Neural crest cell (in vitro differentiated cells): ENCODE results near the gene LACC1. TPM values are rescaled to one million over a fixed set of nuclear protein-coding genes. Genes with fewer than 3 reads are reported as not detected.

Source experiments
- DNase-seq: peaks from one replicate; pipeline ENCODE4 v3.0.0; 2021; ENCODE audit warnings: low read depth, mixed read lengths, low spot score
- H3K27ac Mint-ChIP-seq: one replicate; pipeline ENCODE4 v1.8.0; 2021; ENCODE audit warnings: mild to moderate bottlenecking, mixed read lengths; ENCODE audit not compliant: unreplicated experiment
- H3K27me3 Mint-ChIP-seq: 2 replicates; pipeline ENCODE4 v1.8.0; 2021; ENCODE audit warnings: low read depth, mild to moderate bottlenecking, mixed read lengths
- H3K36me3 Mint-ChIP-seq: 2 replicates; pipeline ENCODE4 v1.8.0; 2021; ENCODE audit warnings: low read depth, mild to moderate bottlenecking, mixed read lengths
- H3K4me1 Mint-ChIP-seq: 2 replicates; pipeline ENCODE4 v1.8.0; 2021; ENCODE audit warnings: mixed read lengths
- H3K4me3 Mint-ChIP-seq: one replicate; pipeline ENCODE4 v1.8.0; 2021; ENCODE audit warnings: mild to moderate bottlenecking, mixed read lengths
- H3K9me3 Mint-ChIP-seq: 2 replicates; pipeline ENCODE4 v1.8.0; 2021; ENCODE audit warnings: mixed read lengths
- total RNA-seq: library from RNA; stranded (reverse); gene quantifications from 2 replicates; pipeline ENCODE4 v1.2.1, GENCODE V29; 2021
- TF ChIP-seq, protein P1 (sequence below): fragments of 200-600 bp; sonication (generic); conservative IDR thresholded peaks from 2 replicates; pipeline ENCODE4 v1.5.0; 2021; ENCODE audit warnings: antibody characterized with exemption, mild to moderate bottlenecking

LACC1 gene
- total RNA-seq, 1 donor from 2014 or later = 0.75 TPM

DNA sequence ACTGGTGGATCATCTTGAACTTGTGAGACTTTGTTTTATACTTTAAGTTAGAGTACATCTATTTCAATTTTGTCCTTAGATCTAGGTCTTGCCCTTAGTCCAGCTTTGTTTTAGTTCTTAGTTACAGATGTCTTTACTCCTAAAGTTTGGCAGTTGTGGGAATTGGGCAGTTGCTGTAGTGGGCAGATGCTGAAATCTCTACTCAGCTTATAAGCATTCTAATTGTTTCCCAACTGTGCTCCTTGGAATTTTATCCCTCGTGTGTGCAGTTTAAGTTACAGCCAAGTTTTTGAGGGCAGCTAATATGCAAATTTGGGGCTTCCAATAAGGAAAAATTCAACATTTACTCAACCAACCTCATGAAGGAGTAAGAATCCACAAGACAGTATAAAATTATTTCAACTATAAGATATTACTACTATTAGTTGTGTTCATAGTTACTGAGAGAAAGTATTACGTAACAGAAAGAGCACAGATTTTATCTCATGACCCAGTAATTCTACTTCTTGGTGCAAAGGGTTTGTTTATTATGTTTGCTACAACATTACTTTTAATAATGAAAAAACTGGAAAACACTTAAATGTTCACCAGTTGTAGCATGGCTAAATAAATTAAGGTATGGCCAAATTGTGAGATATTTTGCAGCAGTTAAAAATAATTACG lies 33.1 kb upstream of the LACC1 start:
- H3K36me3 Mint-ChIP-seq = peaks cover 31% of the 10 kb centered on the region
- no peak for DNase-seq
- H3K4me1 Mint-ChIP-seq = peaks cover 4% of the 10 kb centered on the region
- TF ChIP-seq, protein P1, sequence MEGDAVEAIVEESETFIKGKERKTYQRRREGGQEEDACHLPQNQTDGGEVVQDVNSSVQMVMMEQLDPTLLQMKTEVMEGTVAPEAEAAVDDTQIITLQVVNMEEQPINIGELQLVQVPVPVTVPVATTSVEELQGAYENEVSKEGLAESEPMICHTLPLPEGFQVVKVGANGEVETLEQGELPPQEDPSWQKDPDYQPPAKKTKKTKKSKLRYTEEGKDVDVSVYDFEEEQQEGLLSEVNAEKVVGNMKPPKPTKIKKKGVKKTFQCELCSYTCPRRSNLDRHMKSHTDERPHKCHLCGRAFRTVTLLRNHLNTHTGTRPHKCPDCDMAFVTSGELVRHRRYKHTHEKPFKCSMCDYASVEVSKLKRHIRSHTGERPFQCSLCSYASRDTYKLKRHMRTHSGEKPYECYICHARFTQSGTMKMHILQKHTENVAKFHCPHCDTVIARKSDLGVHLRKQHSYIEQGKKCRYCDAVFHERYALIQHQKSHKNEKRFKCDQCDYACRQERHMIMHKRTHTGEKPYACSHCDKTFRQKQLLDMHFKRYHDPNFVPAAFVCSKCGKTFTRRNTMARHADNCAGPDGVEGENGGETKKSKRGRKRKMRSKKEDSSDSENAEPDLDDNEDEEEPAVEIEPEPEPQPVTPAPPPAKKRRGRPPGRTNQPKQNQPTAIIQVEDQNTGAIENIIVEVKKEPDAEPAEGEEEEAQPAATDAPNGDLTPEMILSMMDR = no peak
- peaks cover 17% of the 10 kb centered on the region for H3K9me3 Mint-ChIP-seq
- H3K27me3 Mint-ChIP-seq = no peaks in the 10 kb centered on the region
- no peak overlapping the region for H3K4me3 Mint-ChIP-seq
- no peak overlapping the region for H3K27ac Mint-ChIP-seq

GRCh38 chr13:43848001-43848649 lies 31.6 kb upstream of the LACC1 start:
- Mint-ChIP-seq H3K36me3 (peaks cover 42% of the 10 kb centered on the region), H3K27ac (no peak overlapping the region), H3K9me3 (peaks cover 28% of the 10 kb centered on the region), H3K4me1 (peaks cover 4% of the 10 kb centered on the region), H3K4me3 (no peak overlapping the region), H3K27me3 (no peaks in the 10 kb centered on the region)
- TF ChIP-seq, protein P1 = no peak
- DNase-seq = no peak

DNA sequence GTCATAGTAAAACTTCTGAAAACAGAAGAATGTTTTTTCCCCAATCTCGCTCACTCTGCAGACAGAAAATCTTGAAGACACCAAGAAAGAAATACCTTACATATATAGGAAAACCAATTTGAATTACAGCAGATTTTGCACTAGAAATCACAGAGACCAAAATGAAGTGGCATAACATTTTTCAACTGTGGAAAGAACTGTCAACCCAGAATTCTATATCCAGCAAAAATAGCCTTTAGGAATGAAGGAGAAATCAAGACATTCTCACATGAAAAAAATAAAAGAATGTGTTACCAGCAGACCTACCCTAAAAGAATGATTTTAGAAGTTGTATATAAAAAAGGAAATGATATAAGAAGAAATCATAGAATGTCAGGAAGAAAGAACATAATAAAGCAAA lies 28.8 kb upstream of the LACC1 start:
- Mint-ChIP-seq H3K36me3 (peaks cover 60% of the 10 kb centered on the region), H3K27me3 (no peaks in the 10 kb centered on the region), H3K9me3 (peaks cover 42% of the 10 kb centered on the region), H3K4me1 (peaks cover 4% of the 10 kb centered on the region), H3K4me3 (no peak overlapping the region), H3K27ac (no peak overlapping the region)
- no peak for DNase-seq
- TF ChIP-seq, protein P1 = no peak

DNA sequence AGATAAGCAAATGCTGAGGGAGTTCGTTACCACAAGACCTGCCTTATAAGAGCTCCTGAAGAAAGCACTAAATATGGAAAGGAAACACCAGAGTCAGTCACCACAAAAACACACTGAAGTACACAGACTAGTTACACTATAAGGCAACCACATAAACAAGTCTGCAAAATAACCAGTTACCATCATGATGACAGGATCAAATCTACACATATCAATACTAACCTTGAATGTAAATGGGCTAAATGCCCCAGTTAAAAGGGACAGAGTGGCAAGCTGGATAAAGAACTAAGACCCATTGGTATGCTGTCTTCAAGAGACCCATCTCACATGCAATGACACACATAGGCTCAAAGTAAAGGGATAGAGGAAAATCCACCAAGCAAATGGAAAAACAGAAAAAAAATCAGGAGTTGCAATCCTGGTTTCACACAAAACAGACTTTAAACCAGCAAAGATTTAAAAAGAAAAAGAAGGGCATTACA lies 26.7 kb upstream of the LACC1 start:
- H3K27ac Mint-ChIP-seq = no peak overlapping the region
- TF ChIP-seq, protein P1 = no peak
- no peaks in the 10 kb centered on the region for H3K27me3 Mint-ChIP-seq

GRCh38 chr13:43861863-43862262 lies 17.8 kb upstream of the LACC1 start:
- peaks cover 24% of the 10 kb centered on the region for H3K36me3 Mint-ChIP-seq
- TF ChIP-seq, protein P1 = no peak
- no peak overlapping the region for H3K27ac Mint-ChIP-seq
- no peaks in the 10 kb centered on the region for H3K27me3 Mint-ChIP-seq
- no peak overlapping the region for H3K4me3 Mint-ChIP-seq
- H3K4me1 Mint-ChIP-seq = no peaks in the 10 kb centered on the region
- H3K9me3 Mint-ChIP-seq = peaks cover 11% of the 10 kb centered on the region
- DNase-seq = no peak

More for the DNA sequence above, 26.7 kb upstream of the LACC1 start:
- no peak for DNase-seq
- Mint-ChIP-seq H3K4me3 (no peak overlapping the region), H3K4me1 (peaks cover 4% of the 10 kb centered on the region), H3K36me3 (peaks cover 62% of the 10 kb centered on the region), H3K9me3 (peaks cover 42% of the 10 kb centered on the region)
